ENCODE measurements around the gene WDR13. TPM values are rescaled to one million over a fixed set of nuclear protein-coding genes. Genes with fewer than 3 reads are reported as not detected.

Gene WDR13
- total RNA-seq, 1 experiment from 2014 or later, result 55.1 TPM

Other genes starting within 250 kb of the WDR13 start
- gene SSX3, start 240.8 kb upstream of the WDR13 start, total RNA-seq (2014; rRNA removed; shearing (Covaris generic)), result not detected in 2 replicates
- gene SSX4, start 214.0 kb upstream of the WDR13 start, total RNA-seq (2014; rRNA removed; shearing (Covaris generic)), result 0.07 and 0.26 TPM in 2 replicates
- 0.26 TPM in 1 of 2 replicates, not detected in the other for gene SSX4B, start 185.5 kb upstream of the WDR13 start, total RNA-seq (2014; rRNA removed; shearing (Covaris generic))
- 44.0 and 65.0 TPM in 2 replicates for gene SLC38A5, start 127.2 kb upstream of the WDR13 start, total RNA-seq (2014; rRNA removed; shearing (Covaris generic))
- gene FTSJ1, start 121.3 kb upstream of the WDR13 start, total RNA-seq (2014; rRNA removed; shearing (Covaris generic)), result 72.2 and 85.5 TPM in 2 replicates
- gene PORCN, start 88.5 kb upstream of the WDR13 start, total RNA-seq (2014; rRNA removed; shearing (Covaris generic)), result 22.8 and 23.8 TPM in 2 replicates
- 158 and 159 TPM in 2 replicates for gene EBP, start 75.7 kb upstream of the WDR13 start, total RNA-seq (2014; rRNA removed; shearing (Covaris generic))
- gene TBC1D25, start 57.8 kb upstream of the WDR13 start, total RNA-seq (2014; rRNA removed; shearing (Covaris generic)), result 4.0 and 6.5 TPM in 2 replicates
- gene RBM3, start 23.0 kb upstream of the WDR13 start, total RNA-seq (2014; rRNA removed; shearing (Covaris generic)), result 112 and 116 TPM in 2 replicates
- 0.67 and 0.69 TPM in 2 replicates for gene WAS, start 86.3 kb downstream of the WDR13 start, total RNA-seq (2014; rRNA removed; shearing (Covaris generic))
- gene SUV39H1, start 99.2 kb downstream of the WDR13 start, total RNA-seq (2014; rRNA removed; shearing (Covaris generic)), result 19.6 and 20.4 TPM in 2 replicates
- gene GLOD5, start 164.3 kb downstream of the WDR13 start, total RNA-seq (2014; rRNA removed; shearing (Covaris generic)), result not detected in 2 replicates
- gene GATA1, start 189.1 kb downstream of the WDR13 start, total RNA-seq (2014; rRNA removed; shearing (Covaris generic)), result not detected in 2 replicates
- 52.4 and 54.8 TPM in 2 replicates for gene HDAC6, start 204.6 kb downstream of the WDR13 start, total RNA-seq (2014; rRNA removed; shearing (Covaris generic))
- 0.21 TPM in 1 of 2 replicates, not detected in the other for gene ERAS, start 229.0 kb downstream of the WDR13 start, total RNA-seq (2014; rRNA removed; shearing (Covaris generic))
- 0.59 and 1.6 TPM in 2 replicates for gene PCSK1N, start 238.1 kb downstream of the WDR13 start, total RNA-seq (2014; rRNA removed; shearing (Covaris generic))